SJSA1 (cell line): ENCODE results near the gene REV1. TPM values are rescaled to one million over a fixed set of nuclear protein-coding genes. Genes with fewer than 3 reads are reported as not detected.

ENCODE experiments used
- DNase-seq, 2 experiments: peaks; one replicate each; pipeline ENCODE4 v3.0.0-alpha.2; 2015 to 2020; ENCODE audit warnings: low spot score in 2 of 2, low read depth in 1 of 2
- H3K27ac ChIP-seq: fragments of 250-450 bp; sonication (Bioruptor Pico); 2 replicates; pipeline ENCODE4 v1.5.1; 2020; ENCODE audit warnings: mild to moderate bottlenecking, moderate library complexity
- H3K27me3 ChIP-seq: fragments of 250-450 bp; sonication (Bioruptor Pico); replicated peaks from 2 replicates; pipeline ENCODE4 v1.5.1; 2020; ENCODE audit warnings: mild to moderate bottlenecking, moderate library complexity
- H3K36me3 ChIP-seq: fragments of 250-450 bp; sonication (Bioruptor Pico); 2 replicates; pipeline ENCODE4 v1.5.1; 2020; ENCODE audit warnings: mild to moderate bottlenecking
- H3K4me1 ChIP-seq: fragments of 250-450 bp; sonication (Bioruptor Pico); replicated peaks from 2 replicates; pipeline ENCODE4 v1.6.1; 2021; ENCODE audit warnings: mild to moderate bottlenecking
- H3K4me3 ChIP-seq: fragments of 250-450 bp; sonication (Bioruptor Pico); 2 replicates; pipeline ENCODE4 v1.5.1; 2020; ENCODE audit warnings: mild to moderate bottlenecking
- H3K9me3 ChIP-seq: fragments of 250-450 bp; sonication (Bioruptor Pico); replicated peaks from 2 replicates; pipeline ENCODE4 v1.5.1; 2020; ENCODE audit warnings: mild to moderate bottlenecking
- total RNA-seq: library from RNA; depleted of rRNA; stranded (reverse); fragments of >200 nt; shearing (Covaris generic); gene quantifications from 2 replicates; pipeline ENCODE4 v1.2.3, GENCODE V29; 2014

REV1 gene
- total RNA-seq, 1 experiment from 2014 or later = 27.2 TPM

DNA sequence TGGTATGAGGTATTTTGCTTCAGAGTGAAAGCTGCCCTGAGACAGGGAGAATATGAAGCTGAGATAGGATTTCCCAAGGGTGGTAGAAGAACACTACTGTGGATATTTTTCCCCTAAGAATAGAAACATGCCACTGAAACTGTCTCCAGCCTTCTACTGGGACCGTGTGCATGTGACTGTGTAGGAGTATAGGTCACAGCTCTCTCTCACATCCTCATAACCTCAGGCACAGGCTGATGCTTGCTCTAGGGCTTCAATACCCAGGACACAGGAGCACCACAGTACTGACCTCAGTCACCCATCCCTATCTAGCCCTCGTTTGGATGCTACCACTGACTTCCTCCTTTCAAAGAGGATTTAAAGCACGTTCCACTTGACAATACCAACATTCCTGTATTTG lies 67.2 kb downstream of the REV1 start:
- no peak overlapping the region for H3K27ac ChIP-seq
- no peak for DNase-seq
- no peaks in the 10 kb centered on the region for H3K27me3 ChIP-seq
- peaks cover 83% of the 10 kb centered on the region for H3K36me3 ChIP-seq
- peaks cover 9% of the 10 kb centered on the region for H3K4me1 ChIP-seq
- no peaks in the 10 kb centered on the region for H3K9me3 ChIP-seq
- H3K4me3 ChIP-seq = no peak overlapping the region

DNA sequence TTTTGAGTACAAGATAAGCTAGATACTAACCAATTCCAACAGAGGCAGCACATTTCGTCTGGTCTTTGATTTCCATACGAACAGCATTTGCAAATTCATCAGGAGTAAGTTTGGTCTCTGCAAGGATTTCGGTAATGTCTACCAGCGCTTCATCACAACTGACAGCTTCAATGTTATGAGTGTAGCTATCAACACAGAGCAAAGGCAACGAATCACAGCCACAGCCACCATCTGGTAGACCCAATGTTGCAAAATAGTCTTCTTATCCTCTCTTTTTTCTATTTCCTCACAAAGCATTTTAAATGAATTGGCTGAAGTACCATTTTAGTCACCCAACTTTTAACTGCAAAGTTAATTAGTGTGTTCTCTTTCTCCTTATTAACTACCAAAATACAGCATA lies 68.3 kb downstream of the REV1 start:
- no peak overlapping the region for H3K27ac ChIP-seq
- H3K9me3 ChIP-seq = no peaks in the 10 kb centered on the region
- H3K4me3 ChIP-seq = no peak overlapping the region
- H3K4me1 ChIP-seq = peaks cover 9% of the 10 kb centered on the region
- H3K27me3 ChIP-seq = no peaks in the 10 kb centered on the region
- DNase-seq = no peak
- peaks cover 79% of the 10 kb centered on the region for H3K36me3 ChIP-seq

DNA sequence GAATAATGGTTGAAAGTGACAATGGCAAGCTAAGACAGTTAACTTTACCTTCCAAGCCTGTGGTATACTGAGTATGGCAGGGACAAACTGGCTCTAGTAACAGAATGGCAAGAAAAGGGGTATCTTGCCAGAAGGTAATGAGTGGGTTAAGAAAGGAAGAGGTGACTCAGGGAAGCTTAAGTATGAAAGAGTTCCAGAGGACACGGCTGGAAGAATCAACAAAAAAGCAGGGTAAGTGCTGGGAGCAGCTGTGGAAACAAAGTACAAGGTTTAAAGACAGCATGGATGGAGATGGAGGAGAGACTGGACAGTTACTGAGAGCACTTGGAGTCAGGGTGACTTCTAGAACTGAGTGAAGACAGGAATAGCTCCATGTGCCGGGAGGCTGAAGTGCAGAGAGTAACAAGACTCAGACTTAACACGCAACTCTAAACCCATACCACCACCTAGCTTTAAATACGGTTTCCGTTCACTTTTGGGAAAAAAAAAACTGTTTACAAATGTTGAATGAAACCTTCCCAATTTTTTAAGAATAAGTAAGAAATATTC lies 69.0 kb downstream of the REV1 start:
- H3K27me3 ChIP-seq = no peaks in the 10 kb centered on the region
- no peak overlapping the region for H3K4me3 ChIP-seq
- H3K9me3 ChIP-seq = no peaks in the 10 kb centered on the region
- H3K4me1 ChIP-seq = peaks cover 9% of the 10 kb centered on the region
- no peak overlapping the region for H3K27ac ChIP-seq
- peaks cover 79% of the 10 kb centered on the region for H3K36me3 ChIP-seq
- no peak for DNase-seq

DNA sequence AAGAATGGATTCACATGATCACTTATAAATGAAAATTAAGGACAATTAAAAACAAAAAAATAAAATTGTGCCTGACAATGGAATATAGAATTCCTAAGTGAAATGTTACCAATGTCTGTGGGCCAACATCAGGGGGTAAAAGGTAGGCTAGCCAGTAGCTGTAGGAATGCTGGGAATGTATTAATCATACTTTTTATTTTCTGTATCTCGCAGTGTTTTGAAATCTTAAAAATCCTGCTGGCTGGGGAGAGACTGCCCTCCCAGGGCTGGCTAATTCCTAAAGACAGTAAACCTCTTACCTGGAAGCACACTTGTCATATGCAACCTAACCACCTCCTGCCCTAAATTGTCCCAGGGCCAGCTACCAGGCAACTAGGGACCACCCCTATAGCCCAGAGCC lies 69.8 kb downstream of the REV1 start:
- Histone ChIP-seq H3K27ac (no peak overlapping the region), H3K9me3 (no peaks in the 10 kb centered on the region), H3K4me1 (peaks cover 9% of the 10 kb centered on the region), H3K36me3 (peaks cover 79% of the 10 kb centered on the region), H3K27me3 (no peaks in the 10 kb centered on the region), H3K4me3 (no peak overlapping the region)
- no peak for DNase-seq

DNA sequence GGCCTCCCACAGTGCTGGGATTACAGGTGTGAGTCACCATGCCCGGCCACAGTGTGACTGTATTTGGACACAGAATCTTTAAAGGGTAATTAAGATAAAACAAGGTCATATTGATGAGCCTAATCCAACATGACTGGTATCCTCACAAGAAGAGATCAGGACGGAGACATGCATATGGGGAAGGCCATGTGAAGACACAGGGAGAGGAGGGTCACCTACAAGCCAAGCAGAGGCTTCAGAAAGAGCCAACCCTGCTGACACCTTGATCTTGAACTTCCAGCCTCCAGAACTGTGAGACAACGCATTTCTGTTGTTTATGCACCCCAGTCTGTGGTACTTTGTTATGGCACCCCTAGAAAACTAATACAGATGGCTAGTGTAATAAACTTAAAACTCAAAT lies 72.4 kb downstream of the REV1 start:
- H3K27ac ChIP-seq = no peak overlapping the region
- no peak overlapping the region for H3K4me3 ChIP-seq
- H3K27me3 ChIP-seq = no peaks in the 10 kb centered on the region
- DNase-seq = no peak
- H3K4me1 ChIP-seq = peaks cover 9% of the 10 kb centered on the region
- peaks cover 80% of the 10 kb centered on the region for H3K36me3 ChIP-seq
- H3K9me3 ChIP-seq = no peaks in the 10 kb centered on the region

DNA sequence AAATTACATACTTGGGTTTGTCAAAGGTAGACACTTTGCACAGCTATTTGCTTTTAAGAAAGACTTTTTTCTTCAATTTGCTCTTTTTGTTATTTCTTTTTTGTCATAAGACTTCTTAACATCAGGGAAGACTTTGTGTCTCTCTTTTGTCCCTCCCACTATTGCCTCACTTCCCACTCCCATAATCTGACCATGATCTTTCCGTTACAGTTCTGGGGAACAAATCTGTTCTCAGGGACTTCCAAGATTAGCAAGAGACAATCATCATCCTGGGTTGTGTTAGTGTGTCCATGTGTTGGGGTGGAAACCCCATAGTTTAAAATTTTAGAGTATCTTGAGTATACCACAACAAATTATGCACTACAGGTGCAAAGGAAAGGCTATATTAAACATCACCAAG lies 75.3 kb downstream of the REV1 start:
- no peak overlapping the region for H3K27ac ChIP-seq
- peaks cover 82% of the 10 kb centered on the region for H3K36me3 ChIP-seq
- no peaks in the 10 kb centered on the region for H3K27me3 ChIP-seq
- H3K9me3 ChIP-seq = no peaks in the 10 kb centered on the region
- no peak for DNase-seq
- H3K4me3 ChIP-seq = no peak overlapping the region
- no peaks in the 10 kb centered on the region for H3K4me1 ChIP-seq

DNA sequence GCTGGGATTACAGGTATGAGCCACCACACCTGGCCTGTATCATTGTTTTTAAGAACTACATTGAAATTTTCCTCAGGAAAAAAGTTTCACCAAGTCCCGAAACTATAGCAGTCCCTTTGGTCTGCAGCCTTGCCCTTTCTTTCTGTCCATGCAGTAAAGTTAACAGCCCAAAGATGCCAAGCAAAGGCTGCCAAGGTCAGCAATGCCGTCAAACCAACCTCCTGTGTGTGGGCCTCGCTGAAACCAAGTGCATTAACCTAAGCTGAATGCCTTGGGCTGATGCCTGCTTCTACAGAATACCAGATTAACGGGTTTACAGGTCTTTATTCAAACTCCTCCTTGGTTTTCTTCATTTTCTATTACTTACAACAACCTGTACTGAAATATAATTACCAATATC lies 79.5 kb downstream of the REV1 start:
- H3K27ac ChIP-seq = no peak overlapping the region
- no peaks in the 10 kb centered on the region for H3K27me3 ChIP-seq
- no peaks in the 10 kb centered on the region for H3K4me1 ChIP-seq
- peaks cover 79% of the 10 kb centered on the region for H3K36me3 ChIP-seq
- H3K9me3 ChIP-seq = no peaks in the 10 kb centered on the region
- DNase-seq = no peak
- H3K4me3 ChIP-seq = no peak overlapping the region

DNA sequence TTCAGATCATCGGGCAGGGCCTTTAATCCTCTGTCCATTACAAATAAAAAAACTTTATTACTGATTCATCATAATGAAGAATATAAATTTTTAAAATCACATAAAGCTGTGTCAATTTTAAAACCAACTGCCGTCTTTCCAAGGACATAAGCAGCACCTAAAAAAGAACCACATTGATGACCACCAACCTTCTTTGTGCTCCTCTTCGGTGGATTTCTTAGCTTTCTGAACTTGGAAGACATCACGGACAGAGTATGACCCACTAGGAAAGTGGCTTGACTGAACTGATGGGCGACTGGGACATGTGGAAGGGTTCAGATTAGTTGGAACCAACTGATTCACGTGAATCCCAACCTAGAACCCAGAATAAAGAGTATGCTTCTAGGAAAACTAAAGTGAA lies 83.7 kb downstream of the REV1 start:
- Histone ChIP-seq H3K4me3 (no peak overlapping the region), H3K27ac (no peak overlapping the region), H3K4me1 (no peaks in the 10 kb centered on the region), H3K9me3 (no peaks in the 10 kb centered on the region), H3K36me3 (peaks cover 81% of the 10 kb centered on the region), H3K27me3 (no peaks in the 10 kb centered on the region)
- no peak for DNase-seq

DNA sequence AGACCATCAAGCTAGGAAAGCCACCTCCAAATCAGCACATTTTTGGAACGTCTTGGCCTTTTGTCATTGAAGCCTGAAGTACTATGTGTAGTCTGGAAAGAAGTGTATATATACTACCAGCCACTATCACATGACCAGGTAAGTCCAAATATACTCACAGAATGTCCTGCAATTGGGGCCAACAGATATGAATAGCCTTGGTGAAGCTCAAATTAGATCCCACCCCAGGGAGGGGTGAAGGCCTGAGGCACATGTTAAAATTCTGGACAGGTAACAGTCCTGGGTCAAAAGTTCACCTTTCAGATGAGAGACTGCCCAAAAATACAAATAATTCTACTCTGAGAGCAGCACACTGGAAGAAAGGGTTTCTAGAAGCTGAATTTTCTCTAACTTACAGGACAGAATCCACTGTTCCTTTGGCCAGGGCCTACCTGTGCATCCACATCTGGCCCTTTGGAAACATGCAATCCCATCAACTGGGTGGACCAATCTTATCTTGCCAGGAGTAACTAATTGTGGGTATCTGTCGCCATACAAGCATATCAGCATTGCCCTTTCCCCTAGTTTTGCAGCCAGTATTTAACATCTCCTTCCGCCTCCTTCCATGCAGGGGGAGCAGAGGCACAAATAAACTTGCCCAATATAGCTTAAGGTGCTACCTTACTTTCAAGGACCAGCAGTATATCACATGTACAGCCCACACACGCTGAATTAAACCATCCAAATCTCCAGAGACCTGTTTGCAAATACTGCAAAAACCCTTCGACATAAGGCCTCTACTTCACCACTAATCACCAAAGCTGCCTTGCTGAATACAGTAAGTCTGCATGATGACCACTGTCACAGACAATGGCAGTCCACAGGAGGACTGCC lies 84.8 kb downstream of the REV1 start:
- DNase-seq = no peak
- no peak overlapping the region for H3K4me3 ChIP-seq
- no peaks in the 10 kb centered on the region for H3K4me1 ChIP-seq
- H3K9me3 ChIP-seq = no peaks in the 10 kb centered on the region
- no peaks in the 10 kb centered on the region for H3K27me3 ChIP-seq
- peaks cover 83% of the 10 kb centered on the region for H3K36me3 ChIP-seq
- no peak overlapping the region for H3K27ac ChIP-seq

DNA sequence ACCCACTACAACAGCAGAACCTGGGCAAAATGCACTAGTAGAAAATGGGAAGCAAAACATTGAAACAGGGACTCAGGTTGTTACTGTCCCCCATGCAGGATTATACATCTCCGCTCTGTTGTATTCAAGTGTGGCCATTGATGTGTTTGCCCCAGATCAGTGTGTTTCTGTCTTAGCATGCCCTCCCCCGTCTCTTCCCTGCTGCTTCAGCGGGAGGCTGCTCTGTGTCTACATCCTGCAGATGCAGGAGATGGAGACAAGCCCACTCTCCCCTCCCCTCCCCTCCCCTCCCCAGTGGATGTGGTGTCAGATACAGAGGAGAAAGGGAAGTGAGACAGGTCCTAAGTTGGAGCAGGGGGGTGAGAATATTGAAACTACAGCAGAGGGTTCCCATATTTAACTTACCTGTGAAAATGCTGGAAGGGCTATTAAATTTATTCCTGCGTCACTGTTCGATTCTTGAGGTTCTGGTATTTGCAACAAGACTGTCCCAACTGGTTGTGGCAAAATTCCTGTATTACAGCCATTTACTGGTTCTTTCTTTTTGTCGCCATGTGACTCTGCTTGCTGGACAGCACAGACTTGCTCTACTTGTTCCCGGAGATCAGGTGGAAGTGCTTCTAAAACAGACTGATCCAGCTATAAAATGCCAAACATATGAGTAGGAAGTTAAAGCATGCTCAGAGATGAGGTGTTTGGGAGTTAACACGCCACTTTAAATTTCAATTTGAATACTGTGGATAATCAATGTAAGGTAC lies 85.6 kb downstream of the REV1 start:
- no peak for DNase-seq
- H3K4me3 ChIP-seq = no peak overlapping the region
- H3K9me3 ChIP-seq = no peaks in the 10 kb centered on the region
- no peaks in the 10 kb centered on the region for H3K4me1 ChIP-seq
- no peaks in the 10 kb centered on the region for H3K27me3 ChIP-seq
- H3K27ac ChIP-seq = no peak overlapping the region
- peaks cover 85% of the 10 kb centered on the region for H3K36me3 ChIP-seq

DNA sequence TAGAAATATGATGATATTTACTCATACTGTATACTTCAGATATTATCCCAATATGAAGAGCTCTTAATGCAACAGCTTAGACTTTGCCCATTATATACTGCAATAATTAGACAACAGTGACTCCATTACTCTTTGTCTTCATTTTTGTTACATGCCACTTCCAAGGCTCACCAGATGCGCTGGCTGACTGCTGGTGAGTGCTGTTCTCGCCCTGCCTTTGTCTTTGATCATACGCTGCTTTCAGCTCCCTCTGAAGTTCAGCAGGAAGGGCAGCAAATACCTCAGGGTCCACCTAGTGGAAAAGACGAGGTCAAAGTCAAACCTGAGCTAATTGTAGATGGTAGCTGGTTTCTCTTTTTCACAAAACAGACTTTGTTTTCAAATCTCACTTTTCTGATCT lies 86.3 kb downstream of the REV1 start:
- Histone ChIP-seq H3K4me1 (no peaks in the 10 kb centered on the region), H3K36me3 (peaks cover 88% of the 10 kb centered on the region), H3K27me3 (no peaks in the 10 kb centered on the region), H3K27ac (no peak overlapping the region), H3K9me3 (no peaks in the 10 kb centered on the region), H3K4me3 (no peak overlapping the region)
- DNase-seq = no peak

DNA sequence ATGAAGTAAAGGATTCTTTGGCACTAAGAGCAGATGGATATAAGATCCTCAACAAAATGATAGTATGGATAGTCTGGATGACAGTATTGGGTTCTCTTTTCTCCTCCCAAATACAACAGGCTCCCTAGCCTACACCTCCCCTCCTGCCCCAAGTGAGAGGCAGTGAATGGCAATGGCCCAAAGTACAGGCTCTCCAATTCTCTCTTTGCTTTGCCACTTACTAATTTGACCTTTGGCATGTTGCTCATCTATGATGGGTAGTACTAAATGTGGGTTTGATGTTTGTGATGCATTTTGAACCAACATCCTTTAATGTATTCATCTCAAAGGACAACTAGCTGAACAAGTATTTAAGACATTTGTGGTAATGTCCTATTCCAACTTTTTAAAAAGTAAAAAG lies 86.7 kb downstream of the REV1 start:
- Histone ChIP-seq H3K27ac (no peak overlapping the region), H3K4me3 (no peak overlapping the region), H3K9me3 (no peaks in the 10 kb centered on the region), H3K4me1 (no peaks in the 10 kb centered on the region), H3K36me3 (peaks cover 88% of the 10 kb centered on the region), H3K27me3 (no peaks in the 10 kb centered on the region)
- DNase-seq = no peak

DNA sequence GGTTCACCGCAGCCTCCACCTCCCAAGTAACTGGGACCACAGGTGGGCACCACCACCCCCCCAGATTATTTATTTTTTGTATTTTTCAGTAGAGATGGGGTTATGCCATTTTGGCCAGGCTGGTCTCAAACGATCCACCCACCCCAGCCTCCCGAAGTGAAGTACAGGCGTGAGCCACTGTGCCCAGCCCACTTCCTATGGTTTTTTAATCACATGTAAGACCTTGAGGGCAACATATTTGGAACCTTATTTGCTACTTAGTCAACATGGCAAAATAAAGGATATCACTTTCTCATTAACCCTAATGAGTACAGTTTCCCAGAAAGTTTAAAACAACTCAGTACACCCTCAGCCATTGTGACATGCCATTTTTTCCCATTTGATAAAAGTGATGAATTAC lies 88.0 kb downstream of the REV1 start:
- H3K27ac ChIP-seq = no peak overlapping the region
- DNase-seq = no peak
- no peak overlapping the region for H3K4me3 ChIP-seq
- H3K36me3 ChIP-seq = peaks cover 94% of the 10 kb centered on the region
- H3K9me3 ChIP-seq = no peaks in the 10 kb centered on the region
- H3K4me1 ChIP-seq = no peaks in the 10 kb centered on the region
- H3K27me3 ChIP-seq = no peaks in the 10 kb centered on the region

DNA sequence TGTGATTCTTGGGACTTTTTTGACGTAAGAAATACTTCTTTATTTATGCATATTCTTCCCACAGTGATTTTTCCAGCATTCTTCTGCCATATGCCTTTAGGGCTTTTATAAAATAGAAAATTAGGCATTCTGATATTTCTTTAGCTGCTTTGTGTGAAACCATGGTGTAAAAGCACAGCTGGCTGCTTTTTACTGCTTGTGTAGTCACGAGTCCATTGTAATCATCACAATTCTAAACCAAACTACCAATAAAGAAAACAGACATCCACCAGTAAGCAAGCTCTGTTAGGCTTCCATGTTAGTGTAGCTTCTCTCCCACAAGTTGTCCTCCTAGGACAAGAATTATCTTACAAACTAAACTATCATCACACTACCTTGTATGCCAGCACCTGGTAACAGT lies 90.0 kb downstream of the REV1 start:
- H3K36me3 ChIP-seq = peaks cover 95% of the 10 kb centered on the region
- H3K27me3 ChIP-seq = no peaks in the 10 kb centered on the region
- H3K4me3 ChIP-seq = no peak overlapping the region
- no peaks in the 10 kb centered on the region for H3K4me1 ChIP-seq
- H3K9me3 ChIP-seq = no peaks in the 10 kb centered on the region
- no peak overlapping the region for H3K27ac ChIP-seq
- no peak for DNase-seq
